Activated CD8-positive, alpha-beta memory T cell treated with anti-CD3 and anti-CD28 coated beads for 1 hour (primary cell): ENCODE data around the gene NTSR1.

ENCODE experiments used
- DNase-seq, 2 donors: peaks; one replicate each; pipeline ENCODE4 v3.0.0-alpha.2; 2020; ENCODE audit warnings: low read depth in 1 of 2; ENCODE audit errors: extremely low read depth in 1 of 2

The NTSR1 gene

DNA sequence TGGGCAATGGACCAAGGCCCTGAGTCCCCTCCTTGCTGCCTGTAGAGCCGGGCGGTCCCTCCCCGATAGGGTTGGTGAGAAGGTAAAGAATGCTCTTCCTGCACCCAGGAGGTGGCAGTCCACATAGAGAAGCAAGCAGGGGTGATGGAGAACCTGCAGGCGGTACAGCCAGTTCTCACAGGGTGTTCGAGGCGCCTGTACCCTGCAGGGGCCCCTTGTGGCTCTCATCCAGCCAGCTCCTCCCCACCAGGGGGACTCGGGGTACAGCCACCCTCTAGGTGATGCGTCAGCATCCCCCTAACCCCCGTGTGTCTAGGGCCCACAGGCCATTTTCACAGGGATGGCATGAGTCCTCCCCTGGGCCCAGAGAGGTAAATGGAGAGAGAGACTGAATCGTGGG, 103.1 kb downstream of the NTSR1 start:
- DNase-seq: no peak
